GM12801 (cell line): ENCODE results near the gene UBL3.

ENCODE experiments used
- CTCF ChIP-seq: IDR thresholded peaks from one replicate; pipeline ENCODE4 v1.5.1; 2011; ENCODE audit warnings: control low read depth; ENCODE audit not compliant: insufficient read length; ENCODE audit errors: extremely low read depth

UBL3 gene

DNA sequence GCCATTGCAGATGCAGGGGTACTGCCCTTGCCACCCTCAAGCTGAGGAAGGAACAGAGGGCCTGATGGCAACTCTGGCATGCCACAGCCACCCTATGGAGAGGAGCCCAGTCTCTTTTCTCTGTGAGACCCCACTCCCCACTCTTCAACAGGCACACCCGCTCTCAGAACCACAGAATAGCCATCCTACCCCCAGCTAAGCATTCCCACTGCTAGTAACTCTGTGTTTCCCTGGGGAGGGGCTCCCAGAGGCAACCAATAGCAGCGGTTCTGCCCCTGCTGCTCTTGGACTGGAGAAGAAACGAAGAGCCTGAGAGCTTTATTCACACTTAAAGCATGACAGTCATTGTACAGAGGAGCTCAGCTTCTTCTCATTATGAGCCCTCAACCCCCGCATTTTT lies 49.3 kb downstream of the UBL3 start:
- TF ChIP-seq CTCF, result no peak

DNA sequence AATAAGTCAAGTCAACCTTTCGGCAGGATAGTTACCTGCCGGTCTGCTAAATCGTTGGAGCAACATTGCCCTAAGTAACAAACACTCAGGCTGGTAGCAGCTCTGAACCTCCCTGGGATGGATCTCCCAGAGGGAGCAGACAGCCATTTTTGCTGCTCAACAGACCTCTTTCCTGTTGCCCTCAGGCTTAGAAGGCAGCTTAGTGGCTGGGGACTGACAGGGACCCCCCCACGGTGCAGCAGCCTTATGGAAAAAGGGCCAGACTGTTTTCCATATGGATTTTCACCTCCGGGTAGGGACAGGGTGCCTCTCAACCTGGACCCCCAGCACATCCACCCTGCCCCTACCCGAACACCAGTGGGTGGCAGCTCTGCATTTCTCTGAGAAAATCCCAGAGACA lies 49.7 kb downstream of the UBL3 start:
- no peak for TF ChIP-seq CTCF

GRCh38 chr13:29799041-29799440 lies 51.4 kb downstream of the UBL3 start:
- TF ChIP-seq CTCF, result no peak

DNA sequence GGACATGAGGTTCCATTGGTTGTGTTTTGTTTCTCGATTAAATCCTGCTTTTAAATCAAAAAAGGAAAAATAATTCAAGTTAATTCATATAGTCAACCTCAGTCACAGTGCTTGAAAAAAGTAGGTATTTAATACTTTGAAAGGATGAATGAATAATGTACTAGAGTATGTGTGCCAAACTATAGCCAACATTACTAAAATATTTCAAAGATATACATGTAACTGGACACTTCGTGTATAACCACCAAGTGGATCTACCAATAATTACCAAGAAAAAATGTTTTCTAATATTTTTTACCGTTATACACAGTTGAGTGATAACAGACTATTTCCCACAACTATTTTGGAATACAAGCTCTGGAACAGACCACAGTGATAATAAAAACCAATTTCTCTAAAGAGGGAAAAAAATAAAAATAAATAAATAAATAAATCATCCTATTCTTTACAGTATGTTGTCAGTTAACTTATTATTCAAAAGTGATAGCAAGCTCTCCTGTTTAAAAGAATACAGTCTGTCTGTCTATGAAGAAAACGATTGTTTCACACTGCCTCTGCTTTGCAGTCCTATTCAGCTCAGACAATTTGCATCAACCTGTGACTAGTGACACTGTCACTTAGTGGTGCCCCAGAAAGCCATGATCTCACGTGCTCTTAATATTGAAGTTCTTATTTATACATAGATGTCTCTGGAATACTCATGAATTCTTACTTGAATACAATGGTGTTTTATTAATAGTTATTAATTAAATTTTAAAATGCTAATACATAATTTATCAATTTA lies 58.2 kb downstream of the UBL3 start:
- TF ChIP-seq CTCF, result no peak

GRCh38 chr13:29791508-29791907 lies 58.9 kb downstream of the UBL3 start:
- TF ChIP-seq CTCF, result no peak

GRCh38 chr13:29786698-29787097 lies 63.7 kb downstream of the UBL3 start:
- no peak for TF ChIP-seq CTCF

DNA sequence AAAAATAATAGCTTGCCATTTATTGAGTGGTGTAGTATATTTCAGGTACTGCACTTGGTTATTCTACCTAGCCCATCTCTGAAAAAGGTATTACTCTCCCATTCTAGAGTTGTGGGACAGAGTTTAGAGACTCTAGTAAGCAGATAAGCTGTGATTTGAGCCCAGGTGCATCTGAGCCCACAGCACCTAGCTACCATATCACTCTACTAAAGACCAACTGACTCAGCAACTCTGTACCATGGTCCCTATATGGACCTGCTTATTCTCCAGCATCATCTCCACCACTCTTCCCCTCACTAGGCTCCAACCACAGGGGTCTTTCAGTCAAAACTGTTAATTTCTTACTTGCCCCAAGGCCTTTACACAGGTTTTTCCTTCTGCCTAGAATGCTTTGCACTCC lies 64.4 kb downstream of the UBL3 start:
- TF ChIP-seq CTCF, result no peak
